Measurements from ENCODE around the gene POLD4.

POLD4 gene

GRCh38 chr11:67304511-67305113, 48.7 kb downstream of the POLD4 start:
- no peak for TF ChIP-seq REST (IDR thresholded peaks at IDR 0.05; ENCODE audit: insufficient read depth in 1 of 2, low read depth in 2 of 2, low read length in 2 of 2)
- no peak for TF ChIP-seq FOXP2 (optimal IDR thresholded peaks at IDR 0.05; ENCODE audit: borderline replicate concordance, extremely low read depth, extremely low read length, insufficient read depth)
- TF ChIP-seq TAF1 (IDR thresholded peaks at IDR 0.05; ENCODE audit: borderline replicate concordance, insufficient read depth, low read length): no peak
- TF ChIP-seq SIN3A (IDR thresholded peaks at IDR 0.05; ENCODE audit: borderline replicate concordance, insufficient read depth, low read length): no peak
- no peak for TF ChIP-seq POLR2AphosphoS5 (IDR thresholded peaks at IDR 0.05; ENCODE audit: low read depth, low read length)

GRCh38 chr11:67303835-67304411, 49.4 kb downstream of the POLD4 start:
- TF ChIP-seq SIN3A (IDR thresholded peaks at IDR 0.05; ENCODE audit: borderline replicate concordance, insufficient read depth, low read length) (no peak), REST (IDR thresholded peaks at IDR 0.05; ENCODE audit: insufficient read depth in 1 of 2, low read depth in 2 of 2, low read length in 2 of 2) (no peak), FOXP2 (optimal IDR thresholded peaks at IDR 0.05; ENCODE audit: borderline replicate concordance, extremely low read depth, extremely low read length, insufficient read depth) (no peak), TAF1 (IDR thresholded peaks at IDR 0.05; ENCODE audit: borderline replicate concordance, insufficient read depth, low read length) (no peak), POLR2AphosphoS5 (IDR thresholded peaks at IDR 0.05; ENCODE audit: low read depth, low read length) (no peak)

GRCh38 chr11:67303132-67303834, 50.1 kb downstream of the POLD4 start, which contains the start of gene SSH3:
Gene SSH3, plus strand, starts transcription at chr11:67303530. Its CDS starts 96 bp downstream, at chr11:67303626.
- no peak for TF ChIP-seq SIN3A (IDR thresholded peaks at IDR 0.05; ENCODE audit: borderline replicate concordance, insufficient read depth, low read length)
- no peak for TF ChIP-seq TAF1 (IDR thresholded peaks at IDR 0.05; ENCODE audit: borderline replicate concordance, insufficient read depth, low read length)
- no peak for TF ChIP-seq REST (IDR thresholded peaks at IDR 0.05; ENCODE audit: insufficient read depth in 1 of 2, low read depth in 2 of 2, low read length in 2 of 2)
- TF ChIP-seq POLR2AphosphoS5 (IDR thresholded peaks at IDR 0.05; ENCODE audit: low read depth, low read length): no peak
- no peak for TF ChIP-seq FOXP2 (optimal IDR thresholded peaks at IDR 0.05; ENCODE audit: borderline replicate concordance, extremely low read depth, extremely low read length, insufficient read depth)

GRCh38 chr11:67302571-67303131, 50.7 kb downstream of the POLD4 start:
- TF ChIP-seq POLR2AphosphoS5 (IDR thresholded peaks at IDR 0.05; ENCODE audit: low read depth, low read length) (no peak), SIN3A (IDR thresholded peaks at IDR 0.05; ENCODE audit: borderline replicate concordance, insufficient read depth, low read length) (no peak), TAF1 (IDR thresholded peaks at IDR 0.05; ENCODE audit: borderline replicate concordance, insufficient read depth, low read length) (no peak), FOXP2 (optimal IDR thresholded peaks at IDR 0.05; ENCODE audit: borderline replicate concordance, extremely low read depth, extremely low read length, insufficient read depth) (no peak), REST (IDR thresholded peaks at IDR 0.05; ENCODE audit: insufficient read depth in 1 of 2, low read depth in 2 of 2, low read length in 2 of 2) (no peak)
